Progenitor cell of endocrine pancreas (in vitro differentiated cells): Measurements from ENCODE around the gene TPRG1L. TPM values are rescaled to one million over a fixed set of nuclear protein-coding genes. Genes with fewer than 3 reads are reported as not detected.

Experiments used
- DNase-seq: peaks from one replicate; pipeline ENCODE4 v3.0.0; 2021; ENCODE audit warnings: low spot score; ENCODE audit not compliant: unreplicated experiment
- H3K27ac Mint-ChIP-seq: 2 replicates; pipeline ENCODE4 v1.8.0; 2021; ENCODE audit warnings: mild to moderate bottlenecking, moderate library complexity, mixed read lengths
- H3K27me3 Mint-ChIP-seq: 2 replicates; pipeline ENCODE4 v1.8.0; 2021; ENCODE audit warnings: mixed read lengths
- H3K36me3 Mint-ChIP-seq: 2 replicates; pipeline ENCODE4 v1.8.0; 2022; ENCODE audit warnings: mixed read lengths; ENCODE audit not compliant: insufficient read depth
- H3K4me1 Mint-ChIP-seq: 2 replicates; pipeline ENCODE4 v1.8.0; 2021; ENCODE audit warnings: low read depth, mixed read lengths
- H3K4me3 Mint-ChIP-seq: 2 replicates; pipeline ENCODE4 v1.8.0; 2021; ENCODE audit warnings: low read depth, mild to moderate bottlenecking, moderate library complexity, mixed read lengths
- H3K9me3 Mint-ChIP-seq: 2 replicates; pipeline ENCODE4 v1.8.0; 2021; ENCODE audit warnings: low read depth, mixed read lengths
- CTCF ChIP-seq: fragments of 200-600 bp; sonication (generic); IDR thresholded peaks from one replicate; pipeline ENCODE4 v1.5.0; 2021; ENCODE audit warnings: antibody characterized with exemption, mild to moderate bottlenecking; ENCODE audit not compliant: unreplicated experiment
- total RNA-seq: library from RNA; stranded (reverse); gene quantifications from 2 replicates; pipeline ENCODE4 v1.2.1, GENCODE V29; 2021

Gene TPRG1L
- total RNA-seq, 1 donor from 2014 or later, result 31.4 TPM

DNA sequence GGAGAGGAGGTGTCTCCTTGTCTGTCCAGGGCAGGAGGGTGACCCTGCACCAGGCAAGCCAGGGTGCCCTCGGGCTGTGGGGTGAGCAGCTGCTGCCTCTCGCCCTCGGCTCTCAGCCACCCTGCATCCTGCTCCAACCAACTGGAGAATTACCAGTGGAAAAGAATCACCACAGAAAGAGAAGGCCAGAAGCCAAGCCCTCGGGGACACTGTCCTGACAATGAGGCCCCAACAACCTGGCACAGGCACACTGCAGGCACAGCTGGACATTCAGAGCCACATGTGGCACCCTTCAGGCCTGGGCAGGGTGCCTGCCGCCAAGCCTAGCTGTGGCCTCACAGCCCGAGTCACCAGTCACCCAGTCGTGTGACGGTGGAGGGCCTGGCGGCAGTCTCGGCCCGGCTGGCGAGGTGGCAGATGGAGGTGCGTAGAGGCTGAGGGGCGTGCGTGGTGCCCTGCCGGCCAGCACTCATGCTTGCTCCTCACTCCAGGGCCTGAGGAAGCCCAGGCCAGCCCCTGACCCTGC is 25.5 kb upstream of the TPRG1L start:
- no peak overlapping the region for H3K4me3 Mint-ChIP-seq
- no peaks in the 10 kb centered on the region for H3K27me3 Mint-ChIP-seq
- peaks cover 6% of the 10 kb centered on the region for H3K4me1 Mint-ChIP-seq
- no peak for DNase-seq
- no peaks in the 10 kb centered on the region for H3K9me3 Mint-ChIP-seq
- TF ChIP-seq CTCF, result no peak
- H3K36me3 Mint-ChIP-seq, result peaks cover 2% of the 10 kb centered on the region
- H3K27ac Mint-ChIP-seq, result no peak overlapping the region

DNA sequence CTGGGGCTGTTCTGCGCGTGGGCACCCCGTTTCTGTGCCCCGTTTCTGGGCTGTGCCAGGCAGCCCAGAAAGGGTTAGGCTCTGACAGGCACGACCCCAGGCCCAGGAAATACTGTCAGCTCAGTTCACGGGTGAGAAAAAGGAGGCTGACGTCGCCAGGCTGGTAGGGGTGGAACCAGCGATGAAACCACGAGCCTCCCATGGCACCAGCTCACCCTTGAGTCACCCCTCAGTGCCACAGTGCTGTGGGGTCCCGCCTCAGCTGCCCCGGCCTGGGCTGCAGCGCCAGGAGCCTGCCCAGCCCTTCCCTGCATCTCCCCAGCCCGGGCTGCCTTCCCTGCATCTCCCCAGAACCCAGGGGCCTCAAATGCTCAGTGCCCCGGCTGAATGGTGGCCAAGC is 25.0 kb upstream of the TPRG1L start:
- no peak for DNase-seq
- Mint-ChIP-seq H3K27ac (no peak overlapping the region), H3K9me3 (no peaks in the 10 kb centered on the region), H3K4me3 (no peak overlapping the region), H3K27me3 (no peaks in the 10 kb centered on the region), H3K36me3 (peaks cover 2% of the 10 kb centered on the region), H3K4me1 (peaks cover 6% of the 10 kb centered on the region)
- no peak for TF ChIP-seq CTCF

- Mint-ChIP-seq H3K9me3 (no peaks in the 10 kb centered on the region), H3K27ac (no peak overlapping the region), H3K27me3 (no peaks in the 10 kb centered on the region), H3K4me1 (peaks cover 6% of the 10 kb centered on the region), H3K36me3 (peaks cover 2% of the 10 kb centered on the region), H3K4me3 (no peak overlapping the region)
- TF ChIP-seq CTCF, result no peak
- no peak for DNase-seq
Observed at GRCh38 chr1:3600354-3600753, 24.5 kb upstream of the TPRG1L start.

DNA sequence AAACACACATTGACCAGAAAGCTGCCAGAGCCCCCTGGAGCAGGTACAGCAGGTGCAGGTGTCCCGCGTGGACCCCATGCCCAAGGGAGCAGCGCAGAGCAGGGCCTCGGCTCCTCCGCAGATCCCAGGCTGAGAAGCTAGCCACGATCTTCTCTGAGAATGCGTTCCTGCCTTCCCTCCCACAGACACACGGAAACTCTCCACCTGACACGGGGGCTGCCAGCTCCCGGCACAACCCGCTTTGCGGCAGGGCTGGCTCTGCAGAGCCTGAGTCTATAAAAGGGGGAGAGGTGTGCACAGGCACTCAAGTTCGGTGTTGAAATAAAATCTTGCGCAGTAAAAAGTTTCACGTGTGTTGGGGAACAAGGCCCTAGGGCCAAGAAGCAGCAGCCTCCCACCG is 23.1 kb upstream of the TPRG1L start:
- Mint-ChIP-seq H3K4me1 (peaks cover 6% of the 10 kb centered on the region), H3K4me3 (no peak overlapping the region), H3K36me3 (peaks cover 2% of the 10 kb centered on the region), H3K27ac (no peak overlapping the region), H3K9me3 (no peaks in the 10 kb centered on the region), H3K27me3 (no peaks in the 10 kb centered on the region)
- TF ChIP-seq CTCF, result no peak
- DNase-seq, result no peak

GRCh38 chr1:3602375-3602774 is 22.4 kb upstream of the TPRG1L start:
- Mint-ChIP-seq H3K27ac (no peak overlapping the region), H3K36me3 (peaks cover 2% of the 10 kb centered on the region), H3K4me3 (no peak overlapping the region), H3K4me1 (peaks cover 8% of the 10 kb centered on the region), H3K9me3 (no peaks in the 10 kb centered on the region), H3K27me3 (no peaks in the 10 kb centered on the region)
- DNase-seq, result no peak
- TF ChIP-seq CTCF, result no peak
